HEK293T (cell line): ENCODE results near the gene BMPR1B.

Experiments used
- BHLHE40 ChIP-seq: fragments of 450-650 bp; IDR thresholded peaks from 2 replicates; pipeline ENCODE4 v1.6.1; 2016; ENCODE audit warnings: mild to moderate bottlenecking, moderate library complexity, borderline replicate concordance
- CTBP1 ChIP-seq: fragments of 450-650 bp; IDR thresholded peaks from 2 replicates; pipeline ENCODE4 v1.6.1; 2016; ENCODE audit warnings: borderline replicate concordance
- ELF4 ChIP-seq: fragments of 450-650 bp; IDR thresholded peaks from 2 replicates; pipeline ENCODE4 v1.6.1; 2017; ENCODE audit warnings: antibody characterized with exemption
- FOXM1 ChIP-seq: fragments of 450-650 bp; IDR thresholded peaks from 2 replicates; pipeline ENCODE4 v1.6.1; 2017; ENCODE audit warnings: mild to moderate bottlenecking, borderline replicate concordance
- HDGF ChIP-seq: fragments of 450-650 bp; IDR thresholded peaks from 2 replicates; pipeline ENCODE4 v1.6.1; 2017; ENCODE audit warnings: antibody characterized with exemption, borderline replicate concordance
- L3MBTL2 ChIP-seq: fragments of 450-650 bp; conservative IDR thresholded peaks from 2 replicates; pipeline ENCODE4 v1.6.1; 2016; ENCODE audit warnings: mild to moderate bottlenecking
- LEF1 ChIP-seq: fragments of 450-650 bp; IDR thresholded peaks from 2 replicates; pipeline ENCODE4 v1.6.1; 2017; ENCODE audit warnings: mild to moderate bottlenecking, borderline replicate concordance
- NFRKB ChIP-seq: fragments of 450-650 bp; IDR thresholded peaks from 2 replicates; pipeline ENCODE4 v1.6.1; 2016; ENCODE audit warnings: mild to moderate bottlenecking, moderate library complexity
- SP1 ChIP-seq: fragments of 450-650 bp; IDR thresholded peaks from 2 replicates; pipeline ENCODE4 v1.6.1; 2017
- SUZ12 ChIP-seq: fragments of 450-650 bp; IDR thresholded peaks from 2 replicates; pipeline ENCODE4 v1.6.1; 2016; ENCODE audit warnings: mild to moderate bottlenecking
- TARDBP ChIP-seq: fragments of 450-650 bp; IDR thresholded peaks from 2 replicates; pipeline ENCODE4 v1.6.1; 2016

GRCh38 chr4:94970650-94971049, 212.9 kb downstream of the BMPR1B start:
- TF ChIP-seq HDGF (no peak), SUZ12 (no peak), L3MBTL2 (no peak), CTBP1 (no peak), SP1 (no peak), LEF1 (no peak), BHLHE40 (no peak), ELF4 (no peak), NFRKB (no peak), FOXM1 (no peak), TARDBP (no peak)
